Gastrocnemius medialis (tissue), 4 donors: ENCODE measurements around the gene GOLPH3. TPM values are rescaled to one million over a fixed set of nuclear protein-coding genes. Genes with fewer than 3 reads are reported as not detected.

ENCODE experiments used
- ATAC-seq, 2 donors: fragments of 150-250 bp; one replicate each; pipeline ENCODE4 v1.9.1; 2016
- DNase-seq, 2 donors: peaks; one replicate each; pipeline ENCODE4 v3.0.0-alpha.2; 2019
- H3K27ac ChIP-seq, 4 donors: fragments of 200-600 bp; sonication (generic); 1 replicate in 1 of 4; 2 replicates in 3 of 4; pipeline ENCODE4 v1.5.1; 2016 to 2018; ENCODE audit warnings: mild to moderate bottlenecking in 2 of 4, moderate library complexity in 1 of 4
- H3K27me3 ChIP-seq, 3 donors: fragments of 200-600 bp; sonication (generic) in 2 of 3; 1 replicate in 1 of 3; 2 replicates in 2 of 3; pipeline versions ENCODE4 v1.5.1 to v1.6.0; 2016 to 2019; ENCODE audit warnings: mild to moderate bottlenecking in 1 of 3, moderate library complexity in 1 of 3
- H3K36me3 ChIP-seq, 2 donors: fragments of 200-600 bp; sonication (generic) in 1 of 2; one replicate each; pipeline ENCODE4 v1.5.1; 2017 to 2018
- H3K4me1 ChIP-seq, 2 donors: fragments of 200-600 bp; sonication (generic) in 1 of 2; one replicate each; pipeline ENCODE4 v1.5.1; 2016 to 2017; ENCODE audit warnings: mild to moderate bottlenecking in 2 of 2
- H3K4me3 ChIP-seq, 4 donors: fragments of 200-600 bp; sonication (generic) in 3 of 4; 1 replicate in 1 of 4; 2 replicates in 3 of 4; pipeline ENCODE4 v1.5.1; 2016 to 2019; ENCODE audit warnings: mild to moderate bottlenecking in 2 of 4
- H3K9me3 ChIP-seq, 3 donors: fragments of 200-600 bp; sonication (generic) in 2 of 3; 1 replicate in 1 of 3; 2 replicates in 2 of 3; pipeline ENCODE4 v1.5.1; 2016 to 2019
- POLR2A ChIP-seq, 2 donors: fragments of 450-650 bp; IDR thresholded peaks; one replicate each; pipeline ENCODE4 v1.6.1; 2017; ENCODE audit warnings: antibody characterized with exemption in 2 of 2, mild to moderate bottlenecking in 2 of 2, moderate library complexity in 2 of 2
- in situ Hi-C, 4 donors: fragments of 200-750 bp; cut with MboI; loops; one replicate each; pipeline versions ENCODE4 v1.15.0 to v1.8.0; 2017; ENCODE audit warnings: low sequenced_read_pairs in 4 of 4
- intact Hi-C: fragments of 100-400 bp; cut with DNase I; formaldehyde crosslinking; loops from one replicate; pipeline ENCODE4 v1.15.1; 2023; ENCODE audit warnings: low total_unique reads
- total RNA-seq, 4 donors: library from RNA; depleted of rRNA; stranded (reverse); fragments of >200 nt; gene quantifications; one replicate each; pipeline versions ENCODE4 v1.1.0 to v1.2.3, GENCODE V29; 2016
- TF ChIP-seq, protein P1 (sequence below), 5 experiments: fragments of 450-650 bp in 3 of 5; fragments of 200-600 bp in 2 of 5; sonication (generic) in 2 of 5; IDR thresholded peaks in 4 of 5; conservative IDR thresholded peaks in 1 of 5; 1 replicate in 4 of 5; 2 replicates in 1 of 5; pipeline ENCODE4 v1.5.1; 2016 to 2019; ENCODE audit warnings: antibody characterized with exemption in 5 of 5, mild to moderate bottlenecking in 3 of 5, moderate library complexity in 3 of 5

Gene GOLPH3
- total RNA-seq, 4 donors from 2014 or later: 34.9 to 77.8 (median 46.1) TPM

DNA sequence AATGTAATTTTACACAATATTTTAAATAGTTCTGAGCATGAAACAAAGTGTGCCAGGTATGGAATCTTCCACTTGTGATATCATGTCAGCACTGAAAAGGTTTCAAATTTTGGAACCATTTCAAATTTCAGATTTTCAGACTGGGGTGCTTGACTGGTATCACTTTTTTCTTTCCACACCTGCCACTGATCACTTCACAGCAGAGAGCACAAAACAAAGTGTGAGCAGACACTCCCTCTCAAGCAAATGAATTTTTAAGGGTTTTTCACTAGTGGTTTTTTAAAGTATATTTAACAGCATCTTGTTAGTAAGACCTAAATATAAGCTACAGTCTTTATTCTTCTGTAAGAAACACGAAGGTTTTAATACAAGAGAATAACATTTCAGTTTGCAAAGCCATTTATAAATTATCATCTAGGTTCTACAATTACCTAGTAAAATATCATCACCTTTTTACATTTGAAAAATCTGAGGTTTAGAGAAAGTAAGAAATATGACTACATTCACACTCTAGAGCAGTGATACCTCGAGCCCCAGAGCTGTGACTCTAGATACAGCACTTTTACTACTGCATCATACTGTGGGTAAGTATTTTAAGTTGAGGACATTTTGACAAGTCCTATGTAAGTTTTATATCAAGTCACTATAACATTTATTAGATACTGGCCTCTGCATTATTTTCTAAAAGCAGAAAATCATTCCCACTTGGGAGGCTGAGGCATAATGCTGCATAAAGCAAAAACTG is 14.6 kb downstream of the GOLPH3 start:
- ATAC-seq: no peak
- in situ Hi-C loops: loop anchor here in 1 of 4 donors (25.0 kb wide), 1 partner anchor 428 kb away; the partner anchor contains the start of gene SUB1
- no peaks in the 10 kb centered on the region for H3K9me3 ChIP-seq
- no peaks in the 10 kb centered on the region for H3K27me3 ChIP-seq
- H3K27ac ChIP-seq: peak overlapping the region in 2 of 4 donors; percentile 34 to 53
- no peaks in the 10 kb centered on the region for H3K36me3 ChIP-seq
- peak overlapping the region in 1 of 4 donors; percentile 21 for H3K4me3 ChIP-seq
- intact Hi-C loops: no loop called here
- H3K4me1 ChIP-seq: peaks cover 29 to 45% of the 10 kb centered on the region in 2 donors
- TF ChIP-seq, protein P1, sequence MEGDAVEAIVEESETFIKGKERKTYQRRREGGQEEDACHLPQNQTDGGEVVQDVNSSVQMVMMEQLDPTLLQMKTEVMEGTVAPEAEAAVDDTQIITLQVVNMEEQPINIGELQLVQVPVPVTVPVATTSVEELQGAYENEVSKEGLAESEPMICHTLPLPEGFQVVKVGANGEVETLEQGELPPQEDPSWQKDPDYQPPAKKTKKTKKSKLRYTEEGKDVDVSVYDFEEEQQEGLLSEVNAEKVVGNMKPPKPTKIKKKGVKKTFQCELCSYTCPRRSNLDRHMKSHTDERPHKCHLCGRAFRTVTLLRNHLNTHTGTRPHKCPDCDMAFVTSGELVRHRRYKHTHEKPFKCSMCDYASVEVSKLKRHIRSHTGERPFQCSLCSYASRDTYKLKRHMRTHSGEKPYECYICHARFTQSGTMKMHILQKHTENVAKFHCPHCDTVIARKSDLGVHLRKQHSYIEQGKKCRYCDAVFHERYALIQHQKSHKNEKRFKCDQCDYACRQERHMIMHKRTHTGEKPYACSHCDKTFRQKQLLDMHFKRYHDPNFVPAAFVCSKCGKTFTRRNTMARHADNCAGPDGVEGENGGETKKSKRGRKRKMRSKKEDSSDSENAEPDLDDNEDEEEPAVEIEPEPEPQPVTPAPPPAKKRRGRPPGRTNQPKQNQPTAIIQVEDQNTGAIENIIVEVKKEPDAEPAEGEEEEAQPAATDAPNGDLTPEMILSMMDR (IDR thresholded peaks at IDR 0.05 in 4 of 5, conservative IDR thresholded peaks at IDR 0.05 in 1 of 5): no peak
- TF ChIP-seq POLR2A (IDR thresholded peaks at IDR 0.05): no peak
- DNase-seq: no peak

DNA sequence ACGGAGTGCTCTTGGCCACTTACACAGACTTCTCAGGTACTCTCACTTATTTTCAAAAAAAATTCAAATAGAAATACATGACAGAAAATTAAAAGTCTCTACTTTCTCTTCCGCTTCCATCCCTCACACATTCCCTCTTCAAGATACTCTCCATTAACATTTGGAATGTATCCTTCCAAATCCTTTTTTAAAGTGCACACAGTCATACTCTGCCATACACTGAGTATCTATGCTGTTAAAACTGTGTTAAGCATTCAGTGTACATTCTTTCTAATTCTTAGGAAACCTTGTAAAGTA is 15.5 kb downstream of the GOLPH3 start:
- no peak for TF ChIP-seq POLR2A (IDR thresholded peaks at IDR 0.05)
- TF ChIP-seq, protein P1 (IDR thresholded peaks at IDR 0.05 in 4 of 5, conservative IDR thresholded peaks at IDR 0.05 in 1 of 5): no peak
- in situ Hi-C loops: loop anchor here in 1 of 4 donors (25.0 kb wide), 1 partner anchor 429 kb away; the partner anchor contains the start of gene SUB1
- peaks cover 38 to 53% of the 10 kb centered on the region in 2 donors for H3K4me1 ChIP-seq
- no peaks in the 10 kb centered on the region for H3K36me3 ChIP-seq
- H3K27ac ChIP-seq: peak overlapping the region in 2 of 4 donors; percentile 34 to 53
- no peaks in the 10 kb centered on the region for H3K9me3 ChIP-seq
- DNase-seq (no peak), ATAC-seq (no peak)
- H3K4me3 ChIP-seq: peak overlapping the region in 1 of 4 donors; percentile 21
- intact Hi-C loops: no loop called here
- no peaks in the 10 kb centered on the region for H3K27me3 ChIP-seq

DNA sequence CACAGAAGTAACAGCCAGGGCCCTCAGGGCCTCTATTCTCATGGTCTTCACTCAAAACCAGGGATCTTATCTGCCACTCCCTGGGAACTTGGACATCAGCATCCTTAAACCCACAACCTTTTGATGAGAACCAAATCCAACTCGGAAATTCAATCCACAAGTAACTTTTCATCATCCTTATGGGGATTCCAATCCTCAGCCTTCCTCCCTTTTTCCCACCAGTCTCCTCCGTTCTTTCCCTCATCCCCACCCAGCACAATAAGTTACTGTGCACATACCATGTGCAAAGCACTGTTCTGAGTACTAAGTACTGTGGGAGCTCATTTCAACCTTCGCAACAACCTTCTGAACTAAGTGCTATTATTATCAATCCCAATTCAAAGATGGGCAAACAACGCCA is 17.0 kb downstream of the GOLPH3 start:
- Histone ChIP-seq H3K36me3 (no peaks in the 10 kb centered on the region), H3K27me3 (no peaks in the 10 kb centered on the region), H3K4me3 (no peak overlapping the region), H3K4me1 (peaks cover 47 to 63% of the 10 kb centered on the region in 2 donors), H3K27ac (no peak overlapping the region), H3K9me3 (no peaks in the 10 kb centered on the region)
- no peak for DNase-seq
- TF ChIP-seq, protein P1 (IDR thresholded peaks at IDR 0.05 in 4 of 5, conservative IDR thresholded peaks at IDR 0.05 in 1 of 5): no peak
- TF ChIP-seq POLR2A (IDR thresholded peaks at IDR 0.05): no peak
- ATAC-seq: no peak
- in situ Hi-C loops (loop anchor here in 1 of 4 donors (25.0 kb wide), 1 partner anchor 430 kb away; the partner anchor contains the start of gene SUB1), intact Hi-C loops (no loop called here)

DNA sequence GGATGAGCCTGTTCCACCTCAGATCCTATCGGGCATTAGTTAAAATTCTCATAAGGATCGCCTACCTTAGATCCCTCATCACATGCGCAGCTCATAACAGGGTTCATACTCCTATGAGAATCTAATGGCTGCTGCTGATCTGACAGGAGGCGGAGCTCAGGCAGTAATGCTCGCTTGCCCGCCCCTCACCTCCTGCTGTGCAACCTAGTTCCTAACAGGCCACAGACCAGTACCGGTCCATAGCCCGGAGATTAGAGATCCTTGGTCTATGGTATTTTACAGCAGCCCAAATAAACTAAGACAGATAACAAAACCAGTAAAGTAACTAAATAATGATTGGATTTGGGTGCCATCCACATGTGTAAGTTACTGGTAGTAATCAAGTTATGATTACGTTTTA is 17.5 kb downstream of the GOLPH3 start:
- in situ Hi-C loops (loop anchor here in 1 of 4 donors (25.0 kb wide), 1 partner anchor 431 kb away; the partner anchor contains the start of gene SUB1), intact Hi-C loops (no loop called here)
- TF ChIP-seq, protein P1 (IDR thresholded peaks at IDR 0.05 in 4 of 5, conservative IDR thresholded peaks at IDR 0.05 in 1 of 5): no peak
- TF ChIP-seq POLR2A (IDR thresholded peaks at IDR 0.05): no peak
- H3K9me3 ChIP-seq: no peaks in the 10 kb centered on the region
- H3K36me3 ChIP-seq: no peaks in the 10 kb centered on the region
- H3K27me3 ChIP-seq: no peaks in the 10 kb centered on the region
- H3K4me1 ChIP-seq: peaks cover 49 to 64% of the 10 kb centered on the region in 2 donors
- no peak for DNase-seq
- no peak overlapping the region for H3K27ac ChIP-seq
- no peak overlapping the region for H3K4me3 ChIP-seq
- ATAC-seq: no peak
